ENCODE data around the gene ZNF646. TPM values are rescaled to one million over a fixed set of nuclear protein-coding genes. Genes with fewer than 3 reads are reported as not detected.

Gene ZNF646
- total and polyA plus RNA-seq, 2 of the 13 experiments (the other 11 are each of a cell fraction or from before 2014, with no cell fraction given): 3.4 to 10.9 TPM

DNA sequence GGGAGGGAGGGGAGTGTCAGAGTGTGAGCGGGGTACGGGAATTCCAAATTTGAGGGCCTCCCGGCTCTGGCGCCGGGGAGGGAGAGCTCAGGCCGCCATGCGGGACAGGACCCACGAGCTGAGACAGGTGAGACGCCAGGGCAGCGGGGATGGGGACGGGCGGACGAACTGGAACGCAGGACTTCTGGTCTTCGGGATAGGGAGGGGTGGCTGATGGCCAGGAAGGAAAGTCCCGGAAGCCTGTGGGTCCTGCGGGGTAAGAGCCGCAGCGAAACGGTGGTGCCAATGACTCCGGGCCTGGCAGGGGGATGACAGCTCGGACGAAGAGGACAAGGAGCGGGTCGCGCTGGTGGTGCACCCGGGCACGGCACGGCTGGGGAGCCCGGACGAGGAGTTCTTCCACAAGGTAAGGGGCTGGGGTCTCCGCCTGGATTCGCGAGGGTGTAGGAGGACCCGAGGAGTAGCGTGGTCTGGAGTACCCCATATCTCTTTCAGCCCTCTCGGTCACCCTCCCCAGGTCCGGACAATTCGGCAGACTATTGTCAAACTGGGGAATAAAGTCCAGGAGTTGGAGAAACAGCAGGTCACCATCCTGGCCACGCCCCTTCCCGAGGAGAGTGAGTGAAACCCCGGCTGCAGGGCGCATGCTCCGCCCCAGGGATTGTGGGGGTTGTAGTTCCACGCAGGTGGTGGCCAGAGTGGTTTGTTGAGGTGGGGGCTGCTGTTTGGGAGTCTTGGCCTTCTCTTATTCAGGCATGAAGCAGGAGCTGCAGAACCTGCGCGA, 40.3 kb upstream of the ZNF646 start (continued):
- TF ChIP-seq, protein P1, sequence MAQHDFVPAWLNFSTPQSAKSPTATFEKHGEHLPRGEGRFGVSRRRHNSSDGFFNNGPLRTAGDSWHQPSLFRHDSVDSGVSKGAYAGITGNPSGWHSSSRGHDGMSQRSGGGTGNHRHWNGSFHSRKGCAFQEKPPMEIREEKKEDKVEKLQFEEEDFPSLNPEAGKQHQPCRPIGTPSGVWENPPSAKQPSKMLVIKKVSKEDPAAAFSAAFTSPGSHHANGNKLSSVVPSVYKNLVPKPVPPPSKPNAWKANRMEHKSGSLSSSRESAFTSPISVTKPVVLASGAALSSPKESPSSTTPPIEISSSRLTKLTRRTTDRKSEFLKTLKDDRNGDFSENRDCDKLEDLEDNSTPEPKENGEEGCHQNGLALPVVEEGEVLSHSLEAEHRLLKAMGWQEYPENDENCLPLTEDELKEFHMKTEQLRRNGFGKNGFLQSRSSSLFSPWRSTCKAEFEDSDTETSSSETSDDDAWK (CRISPR knock-in tag; IDR thresholded peaks at IDR 0.05): no peak
- TF ChIP-seq ZNF878 (CRISPR knock-in tag; IDR thresholded peaks at IDR 0.05) (peak; percentile 18; the same call in 1 of the 2 replicates), ZNF335 (CRISPR knock-in tag; IDR thresholded peaks at IDR 0.05) (no peak; the same call in 1 of the 2 replicates), HDAC2 (CRISPR knock-in tag; IDR thresholded peaks at IDR 0.05) (0 out of 2 replicates have a peak, but pooled peaks have one; percentile 17), JUN (CRISPR knock-in tag; IDR thresholded peaks at IDR 0.05) (no peak), ARHGAP35 (CRISPR knock-in tag; IDR thresholded peaks at IDR 0.05; ENCODE audit: borderline replicate concordance) (peak; percentile 77; the same call in 1 of the 2 replicates), ZNF431 (CRISPR knock-in tag; IDR thresholded peaks at IDR 0.05; ENCODE audit: borderline replicate concordance, low read depth) (0 out of 2 replicates have a peak, but pooled peaks have one; percentile 18), ZSCAN20 (CRISPR knock-in tag; IDR thresholded peaks at IDR 0.05; ENCODE audit: borderline replicate concordance) (0 out of 2 replicates have a peak, but pooled peaks have one; percentile 40), ASH2L (IDR thresholded peaks at IDR 0.05; ENCODE audit: insufficient read length, low read depth, low read length) (no peak), ZNF768 (CRISPR knock-in tag; IDR thresholded peaks at IDR 0.05) (no peak; the same call in 1 of the 2 replicates), KLF15 (CRISPR knock-in tag; IDR thresholded peaks at IDR 0.05; ENCODE audit: borderline replicate concordance) (no peak), ZNF747 (CRISPR knock-in tag; IDR thresholded peaks at IDR 0.05; ENCODE audit: borderline replicate concordance) (no peak; the same call in 1 of the 2 replicates), ZNF589 (CRISPR knock-in tag; conservative IDR thresholded peaks at IDR 0.05) (peak; percentile 21), ZNF839 (CRISPR knock-in tag; IDR thresholded peaks at IDR 0.05; ENCODE audit: borderline replicate concordance) (peak; percentile 62; the same call in 1 of the 2 replicates), RFXAP (CRISPR knock-in tag; IDR thresholded peaks at IDR 0.05; ENCODE audit: borderline replicate concordance) (peak; percentile 65; the same call in 1 of the 2 replicates), PCBP1 (IDR thresholded peaks at IDR 0.05; ENCODE audit: borderline replicate concordance, low read depth, low read length) (peak; percentile 59; the same call in 1 of the 2 replicates), ZNF660 (CRISPR knock-in tag; IDR thresholded peaks at IDR 0.05; ENCODE audit: borderline replicate concordance, low read depth) (no peak), ZNF251 (CRISPR knock-in tag; IDR thresholded peaks at IDR 0.05) (no peak), KLF12 (CRISPR knock-in tag; IDR thresholded peaks at IDR 0.05; ENCODE audit: borderline replicate concordance) (no peak)
- TF ChIP-seq, protein P2, sequence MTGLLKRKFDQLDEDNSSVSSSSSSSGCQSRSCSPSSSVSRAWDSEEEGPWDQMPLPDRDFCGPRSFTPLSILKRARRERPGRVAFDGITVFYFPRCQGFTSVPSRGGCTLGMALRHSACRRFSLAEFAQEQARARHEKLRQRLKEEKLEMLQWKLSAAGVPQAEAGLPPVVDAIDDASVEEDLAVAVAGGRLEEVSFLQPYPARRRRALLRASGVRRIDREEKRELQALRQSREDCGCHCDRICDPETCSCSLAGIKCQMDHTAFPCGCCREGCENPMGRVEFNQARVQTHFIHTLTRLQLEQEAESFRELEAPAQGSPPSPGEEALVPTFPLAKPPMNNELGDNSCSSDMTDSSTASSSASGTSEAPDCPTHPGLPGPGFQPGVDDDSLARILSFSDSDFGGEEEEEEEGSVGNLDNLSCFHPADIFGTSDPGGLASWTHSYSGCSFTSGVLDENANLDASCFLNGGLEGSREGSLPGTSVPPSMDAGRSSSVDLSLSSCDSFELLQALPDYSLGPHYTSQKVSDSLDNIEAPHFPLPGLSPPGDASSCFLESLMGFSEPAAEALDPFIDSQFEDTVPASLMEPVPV (CRISPR knock-in tag; IDR thresholded peaks at IDR 0.05): peak; percentile 46; the same call in 1 of the 2 replicates
- TF ChIP-seq, protein P3, sequence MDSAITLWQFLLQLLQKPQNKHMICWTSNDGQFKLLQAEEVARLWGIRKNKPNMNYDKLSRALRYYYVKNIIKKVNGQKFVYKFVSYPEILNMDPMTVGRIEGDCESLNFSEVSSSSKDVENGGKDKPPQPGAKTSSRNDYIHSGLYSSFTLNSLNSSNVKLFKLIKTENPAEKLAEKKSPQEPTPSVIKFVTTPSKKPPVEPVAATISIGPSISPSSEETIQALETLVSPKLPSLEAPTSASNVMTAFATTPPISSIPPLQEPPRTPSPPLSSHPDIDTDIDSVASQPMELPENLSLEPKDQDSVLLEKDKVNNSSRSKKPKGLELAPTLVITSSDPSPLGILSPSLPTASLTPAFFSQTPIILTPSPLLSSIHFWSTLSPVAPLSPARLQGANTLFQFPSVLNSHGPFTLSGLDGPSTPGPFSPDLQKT (CRISPR knock-in tag; IDR thresholded peaks at IDR 0.05; ENCODE audit: borderline replicate concordance): no peak
- TF ChIP-seq, protein P4, sequence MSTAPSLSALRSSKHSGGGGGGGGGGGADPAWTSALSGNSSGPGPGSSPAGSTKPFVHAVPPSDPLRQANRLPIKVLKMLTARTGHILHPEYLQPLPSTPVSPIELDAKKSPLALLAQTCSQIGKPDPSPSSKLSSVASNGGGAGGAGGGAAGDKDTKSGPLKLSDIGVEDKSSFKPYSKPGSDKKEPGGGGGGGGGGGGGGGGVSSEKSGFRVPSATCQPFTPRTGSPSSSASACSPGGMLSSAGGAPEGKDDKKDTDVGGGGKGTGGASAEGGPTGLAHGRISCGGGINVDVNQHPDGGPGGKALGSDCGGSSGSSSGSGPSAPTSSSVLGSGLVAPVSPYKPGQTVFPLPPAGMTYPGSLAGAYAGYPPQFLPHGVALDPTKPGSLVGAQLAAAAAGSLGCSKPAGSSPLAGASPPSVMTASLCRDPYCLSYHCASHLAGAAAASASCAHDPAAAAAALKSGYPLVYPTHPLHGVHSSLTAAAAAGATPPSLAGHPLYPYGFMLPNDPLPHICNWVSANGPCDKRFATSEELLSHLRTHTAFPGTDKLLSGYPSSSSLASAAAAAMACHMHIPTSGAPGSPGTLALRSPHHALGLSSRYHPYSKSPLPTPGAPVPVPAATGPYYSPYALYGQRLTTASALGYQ (CRISPR knock-in tag; IDR thresholded peaks at IDR 0.05): no peak
